HepG2 (cell line): Measurements from ENCODE around the gene LDB2. TPM values are rescaled to one million over a fixed set of nuclear protein-coding genes. Genes with fewer than 3 reads are reported as not detected.
A peak's percentile ranks its signal among the peaks of the same experiment; 100 is the strongest.

Source experiments
- ATAC-seq: fragments of 200-7000 bp; cut with Tn5 transposase; 3 replicates; pipeline ENCODE4 v1.9.1; 2020; ENCODE audit warnings: mild to moderate bottlenecking, moderate library complexity
- BruUV-seq: library from RNA; stranded (reverse); fragments of 400-500 nt; replicated peaks from 2 replicates; lab custom pipeline; 2021; lab: Mats Ljungman, UMichigan
- CTCF ChIA-PET: fragments of 300-600 bp; formaldehyde crosslinking; extraction: SDS; loops from one replicate; lab custom pipeline; 2021; ENCODE audit warnings: low total read pairs, inconsistent platforms, low intra/inter-chr PET ratio; lab: Yijun Ruan, JAX
- POLR2A ChIA-PET: fragments of 350-600 bp; sonication (Branson Sonifier 250); formaldehyde crosslinking; loops from one replicate; lab custom pipeline; 2020; ENCODE audit warnings: antibody characterized with exemption, inconsistent platforms; lab: Yijun Ruan, JAX
- DNase-seq: peaks from one replicate; pipeline ENCODE4 v3.0.0-alpha.2; 2015; ENCODE audit warnings: low spot score
- FAIRE-seq: peaks from 3 replicates; lab custom pipeline; 2011; peaks lifted over from hg19 to GRCh38; lab: Jason Lieb, UNC
- H2AFZ ChIP-seq: one replicate; pipeline ENCODE4 v1.6.1; 2011; ENCODE audit warnings: low read length, inconsistent platforms
- H3K27ac ChIP-seq: fragments of 300-600 bp; 3 replicates; pipeline ENCODE4 v1.8.0; 2011; ENCODE audit warnings: mixed run types, mild to moderate bottlenecking, mixed read lengths, low read length, inconsistent platforms; ENCODE audit not compliant: insufficient read depth; ENCODE audit errors: extremely low read length
- H3K27me3 ChIP-seq, 2 experiments: fragments of 200-600 bp in 1 of 2; 2 replicates in 1 of 2; 3 replicates in 1 of 2; pipeline versions ENCODE4 v1.6.0 to v1.8.0; 2011; ENCODE audit warnings: low read length in 2 of 2, mild to moderate bottlenecking in 2 of 2, moderate library complexity in 2 of 2, inconsistent platforms in 1 of 2; ENCODE audit not compliant: insufficient read depth in 2 of 2, control insufficient read depth in 1 of 2
- H3K36me3 ChIP-seq, 2 experiments: fragments of 200-600 bp in 1 of 2; replicated peaks in 1 of 2; 2 replicates in 1 of 2; 3 replicates in 1 of 2; pipeline versions ENCODE4 v1.5.1 to v1.8.0; 2011; ENCODE audit warnings: low read length in 2 of 2, inconsistent platforms in 1 of 2; ENCODE audit not compliant: insufficient read depth in 2 of 2, control insufficient read depth in 1 of 2
- H3K4me1 ChIP-seq: 2 replicates; pipeline ENCODE4 v1.5.1; 2012; ENCODE audit warnings: low read length, inconsistent platforms; ENCODE audit not compliant: insufficient read depth
- H3K4me2 ChIP-seq: 2 replicates; pipeline ENCODE4 v1.6.0; 2011; ENCODE audit warnings: low read depth, low read length, inconsistent platforms
- H3K4me3 ChIP-seq, 3 experiments: fragments of 200-600 bp in 1 of 3; sonication (generic), shearing (Covaris generic) in 1 of 3; replicated peaks in 1 of 3; 2 replicates each; pipeline ENCODE4 v1.5.1; 2011 to 2016; ENCODE audit warnings: low read length in 3 of 3, inconsistent platforms in 2 of 3, low read depth in 2 of 3, mild to moderate bottlenecking in 2 of 3, control low read depth in 1 of 3, mixed read lengths in 1 of 3; ENCODE audit not compliant: insufficient read depth in 1 of 3
- H3K79me2 ChIP-seq: one replicate; pipeline ENCODE4 v1.6.1; 2011; ENCODE audit warnings: low read length, inconsistent platforms; ENCODE audit not compliant: insufficient read depth
- H3K9ac ChIP-seq: 2 replicates; pipeline ENCODE4 v1.6.0; 2011; ENCODE audit warnings: mild to moderate bottlenecking, low read depth, low read length, inconsistent platforms; ENCODE audit not compliant: insufficient read depth
- H3K9me3 ChIP-seq: 2 replicates; pipeline ENCODE4 v1.5.1; 2012; ENCODE audit warnings: mild to moderate bottlenecking, low read length
- H4K20me1 ChIP-seq: 2 replicates; pipeline ENCODE4 v1.6.0; 2011; ENCODE audit warnings: inconsistent platforms, mild to moderate bottlenecking, low read length, moderate library complexity; ENCODE audit not compliant: insufficient read depth
- JUN ChIP-seq: sonication (generic); formaldehyde crosslinking; IDR thresholded peaks from 2 replicates; pipeline ENCODE4 v1.4.0; 2020; ENCODE audit warnings: mild to moderate bottlenecking, missing genetic modification reagents
- SMC3 ChIP-seq: IDR thresholded peaks from 2 replicates; pipeline ENCODE4 v1.6.1; 2011; ENCODE audit warnings: low read length, improper control_type of control experiment
- SOX13 ChIP-seq, 3 experiments: fragments of 450-650 bp in 1 of 3; sonication (generic) in 1 of 3; formaldehyde crosslinking in 1 of 3; IDR thresholded peaks in 2 of 3; conservative IDR thresholded peaks in 1 of 3; 2 replicates each; pipeline versions ENCODE4 v1.5.0 to v1.6.1; 2016 to 2020; ENCODE audit warnings: antibody characterized with exemption in 1 of 3, mild to moderate bottlenecking in 1 of 3, missing compliant biosample characterization in 1 of 3, missing genetic modification reagents in 1 of 3, moderate library complexity in 1 of 3
- ZMYM4 ChIP-seq: sonication (generic); formaldehyde crosslinking; IDR thresholded peaks from 2 replicates; pipeline ENCODE4 v1.8.1; 2023; ENCODE audit warnings: mild to moderate bottlenecking, missing genetic modification reagents
- ZNF644 ChIP-seq: IDR thresholded peaks from 2 replicates; pipeline ENCODE4 v1.6.1; 2016; ENCODE audit warnings: low read depth
- WGBS: methylation state at CpG from one replicate; pipeline ENCODE4 v1.1.6; 2017; ENCODE audit warnings: low lambda C conversion rate; 5-methylcytosine and 5-hydroxymethylcytosine counted together
- in situ Hi-C: cut with HindIII; loops from 2 replicates; pipeline ENCODE4 v1.10.0; 2017; ENCODE audit warnings: low pct_unique_long_range_greater_than_20kb; ENCODE audit not compliant: extremely low pct_ligation_motif_present
- intact Hi-C: fragments of 100-400 bp; cut with micrococcal nuclease; formaldehyde crosslinking; loops from one replicate; pipeline ENCODE4 v1.10.0; 2022; ENCODE audit not compliant: unreplicated experiment
- polyA plus RNA-seq, 8 experiments: library from polyadenylated mRNA; depleted of rRNA in 3 of 8; stranded (reverse) in 7 of 8; unstranded in 1 of 8; fragments of >200 nt; fragmentation: Illumina TruSeq in 4 of 8; extraction: Trizol in 4 of 8; gene quantifications; 2 replicates each; pipeline versions ENCODE4 v1.2.1 to v1.2.3, GENCODE V29; 2011 to 2016; ENCODE audit warnings: low read depth in 4 of 8, missing spikeins in 1 of 8, mixed read lengths in 1 of 8; ENCODE audit not compliant: insufficient read depth in 1 of 8
- total RNA-seq, 5 experiments: library from RNA; depleted of rRNA; stranded (reverse); fragments of >200 nt; fragmentation: Illumina TruSeq; extraction: Trizol; gene quantifications; 2 replicates each; pipeline ENCODE4 v1.2.3, GENCODE V29; 2016; ENCODE audit warnings: low read depth in 1 of 5
- TF ChIP-seq, protein P1 (sequence below), 2 experiments: fragments of 450-650 bp in 1 of 2; sonication (generic) in 1 of 2; formaldehyde crosslinking in 1 of 2; IDR thresholded peaks; 2 replicates each; pipeline versions ENCODE4 v1.6.1 to v1.8.0; 2016 to 2022; ENCODE audit warnings: antibody characterized with exemption in 1 of 2, mild to moderate bottlenecking in 1 of 2, missing genetic modification reagents in 1 of 2

Gene LDB2
- total and polyA plus RNA-seq, 2 of the 13 experiments (the other 11 are each of a cell fraction or from before 2014, with no cell fraction given) = not detected

DNA sequence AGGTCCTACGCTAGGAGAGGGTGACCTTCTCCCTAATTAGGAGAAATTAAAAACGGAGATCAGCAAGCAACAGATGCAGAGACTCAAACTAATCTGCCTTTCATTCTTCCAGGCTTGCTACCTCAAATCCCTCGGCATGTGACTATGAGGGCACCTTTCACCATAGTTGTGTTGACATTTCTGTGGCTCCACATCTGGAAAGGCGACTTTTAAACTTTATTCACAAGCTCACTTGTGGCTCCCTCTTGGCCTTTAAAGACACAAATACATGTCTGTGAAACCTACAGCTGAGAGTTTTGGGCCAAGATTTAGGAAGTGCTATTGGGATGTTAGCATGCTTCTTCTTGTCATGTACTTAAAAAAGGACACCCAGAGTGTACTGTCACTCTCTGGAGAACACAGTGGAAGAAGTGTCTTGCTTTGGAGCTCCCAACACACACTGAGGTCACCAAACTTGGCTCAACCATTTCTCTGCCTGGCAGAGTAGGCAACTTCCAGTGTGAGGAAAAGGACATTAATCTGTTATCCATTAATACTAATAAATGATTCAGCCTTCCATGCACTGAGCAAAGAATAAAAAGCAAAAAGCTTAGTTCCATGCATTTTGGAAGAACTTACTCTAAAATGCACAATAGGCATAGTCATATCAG, 60.1 kb downstream of the LDB2 start:
- no peak overlapping the region for H3K4me3 ChIP-seq
- no peak overlapping the region for H3K9ac ChIP-seq
- no peaks in the 10 kb centered on the region for H4K20me1 ChIP-seq
- H3K4me2 ChIP-seq = no peak overlapping the region
- peaks cover 59% of the 10 kb centered on the region for H3K4me1 ChIP-seq
- peak; percentile 4 for FAIRE-seq
- WGBS = 75% methylated on average over 4 of the region's 4 CpGs
- BruUV-seq = no TSS peak
- intact Hi-C loops = no loop called here
- DNase-seq = no peak
- H3K27me3 ChIP-seq = no peaks in the 10 kb centered on the region
- no peaks in the 10 kb centered on the region for H3K79me2 ChIP-seq
- TF ChIP-seq SOX13 (IDR thresholded peaks at IDR 0.05) (no peak), SOX13 (CRISPR knock-in tag; conservative IDR thresholded peaks at IDR 0.05 in 1 of 2, IDR thresholded peaks at IDR 0.05 in 1 of 2) (peak in 1 of 2 experiments; percentile 6; a peak in 1 of 4 replicates), ZNF644 (CRISPR knock-in tag) (0 out of 2 replicates have a peak, but pooled peaks have one; percentile 38), ZMYM4 (peak; percentile 18; the same call in 1 of the 2 replicates), JUN (no peak), SMC3 (no peak)
- TF ChIP-seq, protein P1, sequence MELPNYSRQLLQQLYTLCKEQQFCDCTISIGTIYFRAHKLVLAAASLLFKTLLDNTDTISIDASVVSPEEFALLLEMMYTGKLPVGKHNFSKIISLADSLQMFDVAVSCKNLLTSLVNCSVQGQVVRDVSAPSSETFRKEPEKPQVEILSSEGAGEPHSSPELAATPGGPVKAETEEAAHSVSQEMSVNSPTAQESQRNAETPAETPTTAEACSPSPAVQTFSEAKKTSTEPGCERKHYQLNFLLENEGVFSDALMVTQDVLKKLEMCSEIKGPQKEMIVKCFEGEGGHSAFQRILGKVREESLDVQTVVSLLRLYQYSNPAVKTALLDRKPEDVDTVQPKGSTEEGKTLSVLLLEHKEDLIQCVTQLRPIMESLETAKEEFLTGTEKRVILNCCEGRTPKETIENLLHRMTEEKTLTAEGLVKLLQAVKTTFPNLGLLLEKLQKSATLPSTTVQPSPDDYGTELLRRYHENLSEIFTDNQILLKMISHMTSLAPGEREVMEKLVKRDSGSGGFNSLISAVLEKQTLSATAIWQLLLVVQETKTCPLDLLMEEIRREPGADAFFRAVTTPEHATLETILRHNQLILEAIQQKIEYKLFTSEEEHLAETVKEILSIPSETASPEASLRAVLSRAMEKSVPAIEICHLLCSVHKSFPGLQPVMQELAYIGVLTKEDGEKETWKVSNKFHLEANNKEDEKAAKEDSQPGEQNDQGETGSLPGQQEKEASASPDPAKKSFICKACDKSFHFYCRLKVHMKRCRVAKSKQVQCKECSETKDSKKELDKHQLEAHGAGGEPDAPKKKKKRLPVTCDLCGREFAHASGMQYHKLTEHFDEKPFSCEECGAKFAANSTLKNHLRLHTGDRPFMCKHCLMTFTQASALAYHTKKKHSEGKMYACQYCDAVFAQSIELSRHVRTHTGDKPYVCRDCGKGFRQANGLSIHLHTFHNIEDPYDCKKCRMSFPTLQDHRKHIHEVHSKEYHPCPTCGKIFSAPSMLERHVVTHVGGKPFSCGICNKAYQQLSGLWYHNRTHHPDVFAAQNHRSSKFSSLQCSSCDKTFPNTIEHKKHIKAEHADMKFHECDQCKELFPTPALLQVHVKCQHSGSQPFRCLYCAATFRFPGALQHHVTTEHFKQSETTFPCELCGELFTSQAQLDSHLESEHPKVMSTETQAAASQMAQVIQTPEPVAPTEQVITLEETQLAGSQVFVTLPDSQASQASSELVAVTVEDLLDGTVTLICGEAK (IDR thresholded peaks at IDR 0.05) = peak; percentile 29; the same call in 1 of the 2 replicates
- TF ChIP-seq, protein P1 (CRISPR knock-in tag; IDR thresholded peaks at IDR 0.05) = peak; percentile 82; the same call in 1 of the 2 replicates
- TF ChIP-seq, all 625 proteins: peak for 4
- Histone ChIP-seq H3K36me3 (no peaks in the 10 kb centered on the region), H3K9me3 (no peaks in the 10 kb centered on the region), H3K27ac (no peak overlapping the region), H2AFZ (peak overlapping the region; percentile 65)
- ChIA-PET CTCF (no interaction called here), POLR2A (no interaction called here)
- in situ Hi-C loops = no loop called here
- no peak for ATAC-seq
